Nephron progenitor cell (in vitro differentiated cells): Measurements from ENCODE around the gene AMZ2.
"Not testable (repeated sequence)": the region's sequence is repeated elsewhere in the genome, so short reads cannot be mapped to it uniquely, and the experiment has no call there.

ENCODE experiments used
- DNase-seq: peaks from one replicate; pipeline ENCODE4 v3.0.0; 2021
- H3K27ac Mint-ChIP-seq: 2 replicates; pipeline ENCODE4 v1.8.0; 2021; ENCODE audit warnings: mild to moderate bottlenecking, moderate library complexity, mixed read lengths
- H3K27me3 Mint-ChIP-seq: 2 replicates; pipeline ENCODE4 v1.8.0; 2021; ENCODE audit warnings: mild to moderate bottlenecking, low read depth, mixed read lengths; ENCODE audit not compliant: poor library complexity
- H3K36me3 Mint-ChIP-seq: 2 replicates; pipeline ENCODE4 v1.8.0; 2021; ENCODE audit warnings: low read depth, mixed read lengths
- H3K4me1 Mint-ChIP-seq: 2 replicates; pipeline ENCODE4 v1.8.0; 2021; ENCODE audit warnings: mixed read lengths
- H3K4me3 Mint-ChIP-seq: 2 replicates; pipeline ENCODE4 v1.8.0; 2021; ENCODE audit warnings: mild to moderate bottlenecking, moderate library complexity, mixed read lengths
- H3K9me3 Mint-ChIP-seq: 2 replicates; pipeline ENCODE4 v1.8.0; 2021; ENCODE audit warnings: mild to moderate bottlenecking, moderate library complexity, mixed read lengths
- CTCF ChIP-seq: fragments of 200-600 bp; sonication (generic); IDR thresholded peaks from 2 replicates; pipeline ENCODE4 v1.5.0; 2021; ENCODE audit warnings: antibody characterized with exemption

Gene AMZ2

GRCh38 chr17:68228817-68229570 lies 18.8 kb upstream of the AMZ2 start:
- Mint-ChIP-seq H3K36me3 (peaks cover 18% of the 10 kb centered on the region), H3K27me3 (peaks cover 3% of the 10 kb centered on the region), H3K4me3 (no peak overlapping the region), H3K9me3 (no peaks in the 10 kb centered on the region), H3K4me1 (peaks cover 4% of the 10 kb centered on the region), H3K27ac (no peak overlapping the region)
- DNase-seq, result no peak
- TF ChIP-seq CTCF, result no peak

GRCh38 chr17:68229619-68230018 lies 18.2 kb upstream of the AMZ2 start:
- DNase-seq, result no peak
- Mint-ChIP-seq H3K36me3 (peaks cover 16% of the 10 kb centered on the region), H3K9me3 (no peaks in the 10 kb centered on the region), H3K4me3 (no peak overlapping the region), H3K27ac (no peak overlapping the region), H3K27me3 (peaks cover 3% of the 10 kb centered on the region), H3K4me1 (peaks cover 4% of the 10 kb centered on the region)
- TF ChIP-seq CTCF, result no peak

- DNase-seq, H3K9me3 Mint-ChIP-seq, H3K4me1 Mint-ChIP-seq, H3K27me3 Mint-ChIP-seq, H3K27ac Mint-ChIP-seq, H3K4me3 Mint-ChIP-seq: not testable (repeated sequence)
- peaks cover 13% of the 10 kb centered on the region for H3K36me3 Mint-ChIP-seq
These were observed 16.7 kb upstream of the AMZ2 start for GRCh38 chr17:68231131-68231530.

- H3K36me3 Mint-ChIP-seq, result peaks cover 13% of the 10 kb centered on the region
- H3K27me3 Mint-ChIP-seq, result peaks cover 3% of the 10 kb centered on the region
- no peak for TF ChIP-seq CTCF
- no peaks in the 10 kb centered on the region for H3K4me1 Mint-ChIP-seq
- no peak overlapping the region for H3K4me3 Mint-ChIP-seq
- no peak overlapping the region for H3K27ac Mint-ChIP-seq
- DNase-seq, result no peak
- no peaks in the 10 kb centered on the region for H3K9me3 Mint-ChIP-seq
These were observed 16.3 kb upstream of the AMZ2 start for GRCh38 chr17:68231541-68231940.

- not testable (repeated sequence) for H3K9me3 Mint-ChIP-seq, H3K27ac Mint-ChIP-seq, H3K4me3 Mint-ChIP-seq, H3K4me1 Mint-ChIP-seq, H3K27me3 Mint-ChIP-seq, H3K36me3 Mint-ChIP-seq, DNase-seq
These were observed 15.1 kb upstream of the AMZ2 start for GRCh38 chr17:68232741-68233140.

- not testable (repeated sequence) for H3K9me3 Mint-ChIP-seq, H3K27me3 Mint-ChIP-seq, H3K4me3 Mint-ChIP-seq, H3K36me3 Mint-ChIP-seq, DNase-seq, H3K4me1 Mint-ChIP-seq
- peak overlapping the region; percentile 72 for H3K27ac Mint-ChIP-seq
These were observed 13.0 kb upstream of the AMZ2 start for GRCh38 chr17:68234726-68235335.

- H3K27ac Mint-ChIP-seq, DNase-seq, H3K36me3 Mint-ChIP-seq, H3K9me3 Mint-ChIP-seq, H3K27me3 Mint-ChIP-seq, H3K4me3 Mint-ChIP-seq, H3K4me1 Mint-ChIP-seq: not testable (repeated sequence)
These were observed 12.5 kb upstream of the AMZ2 start for GRCh38 chr17:68235336-68235791.

- DNase-seq, H3K4me1 Mint-ChIP-seq, H3K27ac Mint-ChIP-seq, H3K4me3 Mint-ChIP-seq, H3K27me3 Mint-ChIP-seq, H3K9me3 Mint-ChIP-seq, H3K36me3 Mint-ChIP-seq: not testable (repeated sequence)
These were observed 10.3 kb upstream of the AMZ2 start for GRCh38 chr17:68237369-68238163.
